HPDE6-E6E7 (cell line): ENCODE measurements around the gene PGAP6.
"Not testable (repeated sequence)": the region's sequence is repeated elsewhere in the genome, so short reads cannot be mapped to it uniquely, and the experiment has no call there.

Source experiments
- DNase-seq: peaks from one replicate; pipeline ENCODE4 v3.0.0; 2011; ENCODE audit warnings: missing footprints; ENCODE audit errors: extremely low spot score

Gene PGAP6

GRCh38 chr16:401468-402348 is 19.9 kb upstream of the PGAP6 start, which contains the start of gene DECR2:
Gene DECR2, plus strand, starts transcription at chr16:401885. Its CDS starts 79 bp downstream, at chr16:401964.
- peak; percentile 66 for DNase-seq

- no peak for DNase-seq
Observed at GRCh38 chr16:400061-400591, 18.3 kb upstream of the PGAP6 start.

- no peak for DNase-seq
Observed at GRCh38 chr16:399340-400019, 17.7 kb upstream of the PGAP6 start.

GRCh38 chr16:398561-399339 is 17.0 kb upstream of the PGAP6 start:
- no peak for DNase-seq

GRCh38 chr16:397736-398332 is 16.1 kb upstream of the PGAP6 start:
- DNase-seq, result peak; percentile 70

- DNase-seq, result no peak
Observed at GRCh38 chr16:397135-397661, 15.4 kb upstream of the PGAP6 start, which contains the start of gene NME4. Gene NME4, plus strand, starts transcription at chr16:397199. Its CDS starts 24 bp downstream, at chr16:397223.

- DNase-seq, result no peak
Observed at GRCh38 chr16:396605-397004, 14.8 kb upstream of the PGAP6 start.

- DNase-seq, result no peak
Observed at GRCh38 chr16:396199-396598, 14.4 kb upstream of the PGAP6 start.

- DNase-seq, result no peak
Observed at GRCh38 chr16:392450-393030, 10.8 kb upstream of the PGAP6 start.

GRCh38 chr16:391885-392335 is 10.1 kb upstream of the PGAP6 start:
- DNase-seq, result no peak

- no peak for DNase-seq
Observed at GRCh38 chr16:389352-389751, 7.6 kb upstream of the PGAP6 start.

GRCh38 chr16:387761-388666 is 6.2 kb upstream of the PGAP6 start:
- DNase-seq, result not testable (repeated sequence)

GRCh38 chr16:386641-387156 is 4.9 kb upstream of the PGAP6 start:
- no peak for DNase-seq

GRCh38 chr16:383326-384051 is 1.7 kb upstream of the PGAP6 start:
- no peak for DNase-seq

GRCh38 chr16:381012-381788 is 578 bp downstream of the PGAP6 start:
- DNase-seq, result no peak

GRCh38 chr16:380762-381011 is 1.1 kb downstream of the PGAP6 start:
- no peak for DNase-seq

GRCh38 chr16:379961-380761 is 1.6 kb downstream of the PGAP6 start:
- no peak for DNase-seq
